IPS DF 19.7 (cell line): Measurements from ENCODE around the gene KDM8.

Experiments
- DNase-seq: peaks from one replicate; pipeline ENCODE4 v3.0.0-alpha.2; 2013; ENCODE audit warnings: low read depth, low spot score

Gene KDM8

DNA sequence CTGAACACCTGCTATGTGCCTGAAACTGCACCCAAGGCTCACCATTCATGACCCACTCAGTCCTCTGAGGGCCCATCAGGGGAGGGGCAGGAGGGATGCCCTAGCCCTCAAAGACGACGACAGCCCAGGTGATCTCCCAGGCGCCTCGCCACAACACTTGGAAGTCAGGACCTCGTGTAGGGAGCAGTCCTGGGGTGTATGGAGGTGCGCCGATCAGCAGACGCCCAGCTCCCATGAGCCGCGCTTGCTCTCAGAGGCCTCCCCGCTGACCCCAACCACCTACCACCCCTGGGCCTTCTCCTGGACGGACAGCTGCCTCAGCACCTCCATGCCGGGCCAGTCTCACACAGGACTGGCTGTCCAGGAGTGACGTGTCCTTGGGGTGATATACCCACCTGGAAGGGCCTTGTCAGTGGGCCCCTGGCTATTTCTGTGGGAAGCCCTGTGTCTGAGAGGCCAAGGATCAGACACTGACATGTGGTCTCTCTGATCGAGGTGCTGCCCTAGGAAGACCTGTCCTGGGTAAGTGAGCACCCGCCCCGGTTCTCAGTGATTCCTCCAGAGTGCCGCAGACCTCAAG, 26.7 kb downstream of the KDM8 start:
- no peak for DNase-seq

DNA sequence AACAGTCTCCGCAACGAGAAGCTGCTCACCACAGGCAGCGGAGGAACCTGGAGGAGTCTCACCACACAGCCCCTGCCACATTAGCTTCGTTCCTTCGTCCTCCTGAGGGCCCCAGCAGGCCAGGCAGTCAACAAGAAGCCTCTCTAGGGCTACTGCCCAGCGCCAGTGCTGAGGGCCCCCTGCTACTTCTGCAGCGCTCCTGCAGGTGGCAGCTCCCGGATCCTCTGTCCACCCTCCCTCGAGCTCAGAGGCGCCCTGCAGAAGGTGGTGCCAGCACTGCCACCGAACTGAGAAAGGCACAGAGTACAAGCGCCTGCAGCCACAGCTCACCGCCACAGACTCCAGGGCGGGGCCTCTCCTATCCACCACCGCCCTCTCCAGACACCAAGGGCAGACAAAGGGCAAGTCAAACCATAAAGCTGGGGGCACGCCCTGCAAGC, 27.3 kb downstream of the KDM8 start:
- DNase-seq: no peak

- DNase-seq: no peak
Measured at GRCh38 chr16:27231692-27232060, 28.4 kb downstream of the KDM8 start.

- no peak for DNase-seq
Measured at GRCh38 chr16:27232061-27232900, 29.0 kb downstream of the KDM8 start.

DNA sequence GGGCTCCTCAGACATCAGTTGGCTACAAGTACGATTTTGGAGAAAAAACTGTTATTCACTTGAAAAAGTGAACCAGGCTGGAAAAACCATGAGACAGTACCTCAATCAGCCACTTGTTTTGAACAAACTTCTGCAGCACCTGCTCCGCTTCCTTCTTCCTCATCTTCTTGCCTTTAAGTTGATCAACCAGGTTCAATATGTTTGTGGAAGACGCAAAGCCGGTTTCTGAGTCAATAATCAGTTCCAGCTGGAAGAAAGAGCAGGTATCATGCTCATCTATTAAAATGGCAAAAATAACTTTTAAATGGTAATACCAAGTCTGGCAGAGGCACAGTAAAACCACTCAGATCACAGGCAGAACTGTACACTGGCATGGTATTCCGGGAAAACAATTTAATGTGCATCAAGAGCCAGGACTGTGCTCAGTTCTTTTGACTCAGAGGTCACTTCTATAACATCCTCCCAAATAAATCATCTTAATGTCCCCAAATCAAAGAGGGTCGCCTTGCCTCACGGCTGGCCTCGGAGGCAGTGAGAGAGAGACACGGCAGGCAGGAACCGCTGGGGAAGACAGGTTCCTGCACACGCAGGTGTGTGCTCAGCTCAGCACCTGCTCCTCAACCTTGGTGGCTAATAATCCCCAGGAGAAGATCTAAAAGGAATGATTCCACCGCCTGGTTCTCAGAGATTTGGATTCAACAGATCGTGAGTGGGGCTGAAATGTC, 29.7 kb downstream of the KDM8 start:
- DNase-seq: no peak

DNA sequence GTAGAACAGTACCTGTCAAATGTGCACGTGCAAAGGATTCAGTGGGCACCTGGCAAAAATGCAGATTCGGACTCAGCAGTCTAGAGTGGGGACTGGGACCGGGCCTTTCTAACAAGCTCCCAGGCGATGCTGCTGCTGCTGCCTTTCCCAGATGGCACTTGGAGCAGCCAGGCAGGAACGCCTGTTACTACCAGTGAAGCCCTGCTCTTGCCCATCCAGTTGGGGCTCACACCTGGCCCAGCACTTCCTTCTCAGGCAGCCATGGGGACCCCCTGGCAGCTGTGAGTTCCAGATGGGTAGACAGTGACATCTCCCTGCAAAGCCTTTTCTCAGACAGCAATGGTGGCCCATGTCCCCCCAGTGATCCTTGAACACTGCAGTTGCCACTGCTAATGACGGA, 30.4 kb downstream of the KDM8 start:
- DNase-seq: no peak

- no peak for DNase-seq
Measured at GRCh38 chr16:27234171-27234570, 30.8 kb downstream of the KDM8 start.

GRCh38 chr16:27234603-27235002, 31.3 kb downstream of the KDM8 start:
- DNase-seq: no peak

DNA sequence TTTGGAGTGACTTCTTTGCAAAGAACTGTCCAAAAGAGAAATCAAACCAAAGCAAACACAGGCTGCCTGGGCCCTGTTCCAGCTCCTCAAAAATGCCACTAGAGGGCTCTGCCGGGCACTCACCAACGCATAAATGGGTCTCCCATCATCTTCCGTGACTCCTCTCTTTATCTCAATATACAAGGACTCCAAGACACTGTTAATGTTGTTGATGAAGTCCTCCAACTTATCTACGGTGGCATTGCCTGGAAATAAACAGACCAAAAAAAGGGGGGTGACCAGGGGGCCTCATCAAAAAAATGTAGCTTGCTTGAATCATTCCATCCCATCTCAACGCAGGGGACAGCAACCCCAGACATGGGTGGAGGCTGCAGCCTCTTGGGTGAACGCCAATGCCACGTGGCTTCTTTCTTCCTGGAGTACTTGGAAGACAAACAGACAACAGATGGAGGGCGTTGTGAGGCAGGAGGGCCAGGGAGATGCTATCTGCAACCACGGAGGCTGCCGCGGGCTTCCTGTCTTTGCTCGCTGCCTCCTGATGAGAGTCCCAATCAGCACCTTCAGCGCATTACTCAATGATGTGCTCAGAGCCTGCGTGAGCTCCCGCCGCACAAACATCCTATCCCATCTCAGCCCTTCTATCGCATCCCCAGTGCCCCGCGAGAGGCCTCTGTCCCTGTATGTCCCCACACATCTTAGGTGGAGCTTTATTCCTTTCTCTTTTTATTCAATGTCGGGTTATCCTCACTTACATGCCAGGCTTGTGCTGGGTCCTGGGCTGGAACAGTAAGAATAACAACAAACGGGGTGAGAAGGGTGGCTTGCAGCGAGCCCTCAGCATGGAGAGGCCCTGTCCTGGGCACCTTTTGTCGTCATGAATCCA, 32.0 kb downstream of the KDM8 start:
- no peak for DNase-seq

DNA sequence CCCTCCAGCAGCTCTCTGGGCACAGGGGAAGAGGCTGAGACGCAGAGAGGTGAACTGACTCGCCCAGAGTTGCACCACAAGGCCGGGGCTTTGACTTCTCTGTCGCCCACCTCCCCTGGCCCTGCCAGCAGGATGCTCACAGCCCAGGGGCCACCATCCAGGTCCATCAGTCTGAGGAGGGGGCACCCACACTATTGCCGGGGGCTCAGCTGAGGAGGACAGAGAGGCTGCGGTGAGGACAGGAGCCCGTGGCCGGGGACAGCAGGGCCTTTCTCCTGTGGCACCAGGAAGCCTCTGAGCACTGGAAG, 32.6 kb downstream of the KDM8 start:
- no peak for DNase-seq

DNA sequence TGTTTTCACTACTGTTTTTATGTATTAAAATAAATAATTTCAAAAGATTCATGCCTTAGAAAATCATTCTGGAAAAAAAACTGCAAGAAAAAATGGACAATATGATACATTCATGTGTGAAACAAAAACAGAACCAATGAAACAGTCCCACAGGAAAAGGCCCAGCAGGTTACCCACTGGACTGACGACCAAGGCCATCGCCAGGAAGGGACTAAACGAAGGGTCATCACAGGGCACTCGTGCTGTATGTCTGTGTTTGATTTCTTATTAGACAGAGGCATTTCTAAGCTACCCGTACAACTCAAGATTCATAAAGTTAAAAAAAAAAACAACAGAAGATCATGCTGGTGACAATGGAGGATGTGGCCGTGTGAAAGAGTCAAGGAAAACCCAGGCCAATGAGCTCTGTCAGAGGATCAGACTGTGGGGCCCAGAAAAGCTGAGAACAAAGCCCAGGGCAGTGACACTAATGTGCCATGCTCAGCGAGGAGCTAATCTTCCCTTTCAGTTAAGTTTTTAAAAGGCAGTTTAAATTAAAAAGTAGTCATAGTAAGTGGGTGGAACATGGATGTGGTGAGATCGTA, 33.4 kb downstream of the KDM8 start:
- no peak for DNase-seq

GRCh38 chr16:27237219-27238015, 34.1 kb downstream of the KDM8 start:
- DNase-seq: no peak

- DNase-seq: no peak
Measured at GRCh38 chr16:27238016-27238587, 34.8 kb downstream of the KDM8 start.

DNA sequence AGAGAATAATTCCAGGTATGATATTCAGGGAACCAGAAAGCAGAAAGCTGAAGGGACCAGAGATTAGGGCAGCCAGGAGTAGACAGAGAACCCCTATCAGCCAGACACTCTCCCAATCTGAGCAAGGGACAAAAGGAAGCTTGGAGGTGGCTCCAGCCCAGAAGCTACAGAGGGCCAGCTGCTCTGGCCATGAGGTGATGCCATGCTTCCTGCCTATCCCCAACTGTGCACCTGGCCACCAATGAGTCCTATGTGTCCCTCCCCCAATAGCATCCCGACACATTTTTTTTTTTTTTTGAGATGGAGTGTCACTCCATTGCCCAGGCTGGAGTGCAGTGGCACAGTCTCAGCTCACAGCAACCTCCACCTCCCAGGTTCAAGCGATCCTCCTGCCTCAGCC, 35.3 kb downstream of the KDM8 start:
- DNase-seq: no peak

- no peak for DNase-seq
Measured at GRCh38 chr16:27239026-27239425, 35.7 kb downstream of the KDM8 start.

GRCh38 chr16:27239906-27240655, 36.8 kb downstream of the KDM8 start:
- DNase-seq: no peak

GRCh38 chr16:27240948-27241531, 37.7 kb downstream of the KDM8 start:
- no peak for DNase-seq

GRCh38 chr16:27241658-27242057, 38.3 kb downstream of the KDM8 start:
- DNase-seq: no peak

DNA sequence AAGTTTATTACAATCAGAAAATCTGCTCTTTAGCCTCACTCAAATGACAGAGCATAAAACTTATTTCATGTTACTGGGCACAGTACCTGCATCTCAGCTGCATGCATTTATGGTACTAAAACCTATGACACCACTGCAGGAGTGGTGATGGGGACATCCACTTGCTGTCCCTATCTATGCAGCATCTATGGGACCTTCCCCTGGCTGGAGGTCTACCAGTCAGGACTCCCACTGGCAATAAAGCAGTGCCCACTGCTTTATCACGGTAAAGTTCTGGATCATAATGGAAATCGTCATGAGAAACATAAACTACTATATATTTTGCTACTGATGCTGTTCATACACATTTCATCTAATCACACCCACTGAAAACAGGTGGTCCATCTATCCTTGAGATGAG, 39.1 kb downstream of the KDM8 start:
- DNase-seq: no peak
